Endothelial cell of umbilical vein (primary cell): ENCODE measurements around the gene ITIH4. TPM values are rescaled to one million over a fixed set of nuclear protein-coding genes. Genes with fewer than 3 reads are reported as not detected.

Source experiments
- BruUV-seq: library from RNA; stranded (reverse); fragments of 400-500 nt; replicated peaks from 2 replicates; lab custom pipeline; 2021; lab: Mats Ljungman, UMichigan
- CTCF ChIA-PET: fragments of 300-600, 350-600 bp; sonication (Branson Sonifier 250); formaldehyde crosslinking; loops from one replicate; lab custom pipeline; 2021; ENCODE audit warnings: antibody characterized with exemption, inconsistent platforms; lab: Charles Lee
- POLR2A ChIA-PET: fragments of 300-600, 350-600 bp; sonication (Branson Sonifier 250); formaldehyde crosslinking; loops from one replicate; lab custom pipeline; 2021; ENCODE audit warnings: antibody characterized with exemption, inconsistent platforms; lab: Charles Lee
- DNase-seq: peaks from one replicate; pipeline ENCODE4 v3.0.0-alpha.2; 2011; ENCODE audit warnings: low read depth, low spot score
- FAIRE-seq: peaks from 2 replicates; lab custom pipeline; 2011; peaks lifted over from hg19 to GRCh38; lab: Jason Lieb, UNC
- H2AFZ ChIP-seq: 2 replicates; pipeline ENCODE4 v1.6.0; 2012; ENCODE audit warnings: low read depth, low read length, control low read depth, inconsistent platforms
- H3K27ac ChIP-seq: 2 replicates; pipeline ENCODE4 v1.5.1; 2011; ENCODE audit warnings: low read depth, mild to moderate bottlenecking, control low read depth, low read length, moderate library complexity; ENCODE audit not compliant: insufficient read depth
- H3K27me3 ChIP-seq, 2 experiments: 2 replicates each; pipeline versions ENCODE4 v1.6.0 to v1.6.1; 2011; ENCODE audit warnings: low read length in 2 of 2, mixed read lengths in 1 of 2; ENCODE audit not compliant: control insufficient read depth in 2 of 2, insufficient read depth in 2 of 2
- H3K36me3 ChIP-seq, 2 experiments: 2 replicates in 1 of 2; 3 replicates in 1 of 2; pipeline ENCODE4 v1.5.1; 2011; ENCODE audit warnings: low read length in 2 of 2, mild to moderate bottlenecking in 1 of 2, moderate library complexity in 1 of 2; ENCODE audit not compliant: control insufficient read depth in 2 of 2, insufficient read depth in 2 of 2; ENCODE audit errors: extremely low read depth in 1 of 2
- H3K4me1 ChIP-seq: 3 replicates; pipeline ENCODE4 v1.5.1; 2011; ENCODE audit warnings: mild to moderate bottlenecking, low read length; ENCODE audit not compliant: control insufficient read depth, insufficient read depth; ENCODE audit errors: extremely low read depth
- H3K4me2 ChIP-seq: 2 replicates; pipeline ENCODE4 v1.6.1; 2011; ENCODE audit warnings: low read length, control low read depth, mixed read lengths; ENCODE audit not compliant: insufficient read depth
- H3K4me3 ChIP-seq, 3 experiments: fragments of 200-600 bp in 1 of 3; sonication (generic), shearing (Covaris generic) in 1 of 3; replicated peaks in 1 of 3; 2 replicates each; pipeline ENCODE4 v1.5.1; 2011 to 2016; ENCODE audit warnings: control low read depth in 3 of 3, low read length in 3 of 3, mild to moderate bottlenecking in 2 of 3, inconsistent platforms in 1 of 3, low read depth in 1 of 3, moderate library complexity in 1 of 3; ENCODE audit not compliant: insufficient read depth in 1 of 3
- H3K79me2 ChIP-seq: 2 replicates; pipeline ENCODE4 v1.6.0; 2012; ENCODE audit warnings: low read length, inconsistent platforms; ENCODE audit not compliant: control insufficient read depth, insufficient read depth
- H3K9ac ChIP-seq: replicated peaks from 2 replicates; pipeline ENCODE3; 2011; ENCODE audit warnings: low read length, control low read depth; ENCODE audit not compliant: insufficient read depth; ENCODE audit errors: extremely low read depth
- H3K9me1 ChIP-seq: replicated peaks from 3 replicates; pipeline ENCODE4 v1.6.0; 2011; ENCODE audit warnings: mild to moderate bottlenecking, low read length; ENCODE audit not compliant: control insufficient read depth, insufficient read depth; ENCODE audit errors: extremely low read depth
- H3K9me3 ChIP-seq: replicated peaks from 2 replicates; pipeline ENCODE4 v1.5.1; 2012; ENCODE audit warnings: low read length, inconsistent platforms; ENCODE audit not compliant: control insufficient read depth, insufficient read depth
- H4K20me1 ChIP-seq: replicated peaks from 2 replicates; pipeline ENCODE3; 2011; ENCODE audit warnings: mild to moderate bottlenecking, low read length; ENCODE audit not compliant: control insufficient read depth, insufficient read depth; ENCODE audit errors: extremely low read depth
- CTCF ChIP-seq, 2 donors: IDR thresholded peaks; 1 replicate in 1 of 2; 2 replicates in 1 of 2; pipeline ENCODE4 v1.5.1; 2011; ENCODE audit warnings: low read length in 2 of 2, mild to moderate bottlenecking in 2 of 2, moderate library complexity in 2 of 2, control low read depth in 1 of 2, inconsistent platforms in 1 of 2, low read depth in 1 of 2; ENCODE audit not compliant: insufficient read depth in 1 of 2; ENCODE audit errors: extremely low read depth in 1 of 2
- EZH2 ChIP-seq: IDR thresholded peaks from 2 replicates; pipeline ENCODE4 v1.6.1; 2012; ENCODE audit warnings: borderline replicate concordance, low read depth, mild to moderate bottlenecking, moderate library complexity, low read length, inconsistent platforms; ENCODE audit not compliant: severe bottlenecking
- FOS ChIP-seq: IDR thresholded peaks from 2 replicates; pipeline ENCODE4 v1.6.1; 2011; ENCODE audit warnings: mild to moderate bottlenecking, low read length, moderate library complexity, borderline replicate concordance; ENCODE audit not compliant: insufficient read depth
- GATA2 ChIP-seq: IDR thresholded peaks from 2 replicates; pipeline ENCODE4 v1.7.0; 2011; ENCODE audit warnings: low read depth, mild to moderate bottlenecking, moderate library complexity, mixed read lengths, low read length; ENCODE audit not compliant: insufficient read length, insufficient read depth
- JUN ChIP-seq: IDR thresholded peaks from 2 replicates; pipeline ENCODE4 v1.6.1; 2011; ENCODE audit warnings: borderline replicate concordance, low read depth; ENCODE audit not compliant: insufficient read length, insufficient read depth
- MAX ChIP-seq: IDR thresholded peaks from 2 replicates; pipeline ENCODE4 v1.6.1; 2011; ENCODE audit not compliant: insufficient read depth, insufficient read length
- MYC ChIP-seq: IDR thresholded peaks from one replicate; pipeline ENCODE4 v1.6.1; 2011; ENCODE audit warnings: mild to moderate bottlenecking, low read depth, low read length
- POLR2A ChIP-seq: IDR thresholded peaks from 2 replicates; pipeline ENCODE4 v1.6.1; 2012; ENCODE audit warnings: low read depth, mild to moderate bottlenecking, control low read depth, low read length
- POLR2AphosphoS5 ChIP-seq: IDR thresholded peaks from 2 replicates; pipeline ENCODE4 v1.6.1; 2012; ENCODE audit warnings: low read depth, mild to moderate bottlenecking, control low read depth, low read length, moderate library complexity; ENCODE audit not compliant: insufficient read depth
- dilution Hi-C: fragments of 300-500 bp; cut with MboI; formaldehyde crosslinking; loops from one replicate; pipeline ENCODE4 v1.15.0; 2019; ENCODE audit warnings: low sequenced_read_pairs; ENCODE audit not compliant: extremely low pct_ligation_motif_present
- intact Hi-C: fragments of 100-400 bp; cut with micrococcal nuclease; formaldehyde crosslinking; loops from one replicate; pipeline ENCODE4 v1.10.0; 2022
- polyA plus RNA-seq, 4 experiments: library from polyadenylated mRNA; depleted of rRNA in 3 of 4; stranded (reverse) in 3 of 4; unstranded in 1 of 4; fragments of >200 nt; gene quantifications; 2 replicates each; pipeline versions ENCODE4 v1.2.1 to v1.2.3, GENCODE V29; 2011 to 2012; ENCODE audit warnings: missing spikeins in 1 of 4
- total RNA-seq: library from RNA; stranded (reverse); gene quantifications from 2 replicates; pipeline ENCODE4 v1.2.3, GENCODE V29; 2021

The ITIH4 gene
- total and polyA plus RNA-seq, 2 donors (not counting 3 experiments of a cell fraction or from before 2014, with no cell fraction given), result 0.17 to 2.4 TPM

GRCh38 chr3:52827866-52828376 lies 2.6 kb downstream of the ITIH4 start:
- no peak for FAIRE-seq
- intact Hi-C loops, result no loop called here

More at GRCh38 chr3:52827866-52828376, 2.6 kb downstream of the ITIH4 start:
- no peaks in the 10 kb centered on the region for H3K79me2 ChIP-seq
- CTCF ChIA-PET, result interaction anchor here (1.8 to 2.9 kb wide), 2 partner anchors 9 to 12 kb away, joined by 4 to 11 read pairs; no protein-coding TSS in a partner anchor
- H3K4me1 ChIP-seq, result peaks cover 6% of the 10 kb centered on the region
- dilution Hi-C loops, result no loop called here
- H3K27ac ChIP-seq, result no peak overlapping the region
- H3K27me3 ChIP-seq, result no peaks in the 10 kb centered on the region
- H3K9me3 ChIP-seq, result no peaks in the 10 kb centered on the region
- no peak overlapping the region for H3K4me2 ChIP-seq
- H2AFZ ChIP-seq, result no peak overlapping the region
- H3K4me3 ChIP-seq, result no peak overlapping the region
- H3K9ac ChIP-seq, result no peak overlapping the region
- TF ChIP-seq JUN (no peak), FOS (no peak), POLR2A (no peak), POLR2AphosphoS5 (no peak), EZH2 (no peak), CTCF (IDR thresholded peaks at IDR 0.05; ENCODE audit: extremely low read depth in 1 of 2, insufficient read depth in 1 of 2, low read depth in 1 of 2, low read length in 2 of 2) (no peak), MYC (no peak), GATA2 (no peak), MAX (no peak)
- POLR2A ChIA-PET, result no interaction called here
- DNase-seq, result no peak
- H4K20me1 ChIP-seq, result no peaks in the 10 kb centered on the region
- no peaks in the 10 kb centered on the region for H3K9me1 ChIP-seq
- H3K36me3 ChIP-seq, result no peaks in the 10 kb centered on the region
- BruUV-seq, result no TSS peak
